Heart left ventricle (tissue), 16 donors: Measurements from ENCODE around the gene ITGB8. TPM values are rescaled to one million over a fixed set of nuclear protein-coding genes. Genes with fewer than 3 reads are reported as not detected.
A peak's percentile ranks its signal among the peaks of the same experiment; 100 is the strongest.

Experiments used
- ATAC-seq, 4 donors: fragments of 200-7000 bp; cut with Tn5 transposase; one replicate each; pipeline ENCODE4 v1.9.1; 2020 to 2022; ENCODE audit warnings: moderate library complexity in 4 of 4, mild to moderate bottlenecking in 3 of 4, moderate number of reproducible peaks in 1 of 4
- DNase-seq, 5 donors: peaks; one replicate each; pipeline ENCODE4 v3.0.0-alpha.2; 2020
- H3K27ac ChIP-seq, 12 donors: fragments of 200-600 bp; sonication (generic) in 4 of 12; one replicate each; pipeline versions ENCODE4 v1.5.0 to v1.8.0; 2016 to 2022; ENCODE audit warnings: mild to moderate bottlenecking in 2 of 12
- H3K27me3 ChIP-seq, 9 donors: fragments of 200-600 bp; sonication (generic) in 2 of 9; one replicate each; pipeline versions ENCODE4 v1.5.1 to v1.8.0; 2016 to 2022; ENCODE audit warnings: mild to moderate bottlenecking in 3 of 9
- H3K36me3 ChIP-seq, 9 donors: fragments of 200-600 bp; sonication (generic) in 2 of 9; one replicate each; pipeline versions ENCODE4 v1.5.0 to v1.8.0; 2018 to 2022; ENCODE audit warnings: mild to moderate bottlenecking in 2 of 9
- H3K4me1 ChIP-seq, 12 donors: fragments of 200-600 bp; sonication (generic) in 4 of 12; one replicate each; pipeline versions ENCODE4 v1.5.0 to v1.8.0; 2016 to 2022; ENCODE audit warnings: mild to moderate bottlenecking in 3 of 12
- H3K4me3 ChIP-seq, 12 donors: fragments of 200-600 bp; sonication (generic) in 4 of 12; one replicate each; pipeline versions ENCODE4 v1.5.0 to v1.8.0; 2017 to 2022; ENCODE audit warnings: mild to moderate bottlenecking in 9 of 12, moderate library complexity in 4 of 12
- H3K9me3 ChIP-seq, 12 donors: fragments of 200-600 bp; sonication (generic) in 4 of 12; one replicate each; pipeline versions ENCODE4 v1.5.0 to v1.8.0; 2016 to 2022; ENCODE audit warnings: mild to moderate bottlenecking in 1 of 12
- CTCF ChIP-seq, 12 donors: fragments of 200-600 bp; sonication (generic) in 4 of 12; IDR thresholded peaks; one replicate each; pipeline versions ENCODE4 v1.5.0 to v1.8.0; 2018 to 2022; ENCODE audit warnings: antibody characterized with exemption in 12 of 12, mild to moderate bottlenecking in 5 of 12
- POLR2A ChIP-seq, 2 donors: fragments of 450-650 bp; IDR thresholded peaks; one replicate each; pipeline ENCODE4 v1.6.1; 2017; ENCODE audit warnings: antibody characterized with exemption in 2 of 2, mild to moderate bottlenecking in 2 of 2, moderate library complexity in 2 of 2
- WGBS, 4 donors: extraction: QIAGEN DNeasy Blood & Tissue Kit in 2 of 4; methylation state at CpG; one replicate each; pipeline versions ENCODE4 v1.1.5 to v1.1.7; 2013 to 2018; 5-methylcytosine and 5-hydroxymethylcytosine counted together
- intact Hi-C, 10 donors: fragments of 100-400 bp; cut with DNase I; formaldehyde crosslinking; loops; one replicate each; pipeline versions ENCODE4 v1.11.1 to v1.14.2; 2022
- polyA plus RNA-seq, 2 donors: library from polyadenylated mRNA; stranded (reverse); fragments of 200-250 nt; gene quantifications; one replicate each; pipeline ENCODE4 v1.2.3, GENCODE V29; 2013
- total RNA-seq, 9 donors: library from RNA; depleted of rRNA in 2 of 9; stranded (reverse); fragments of >200 nt in 2 of 9; fragmentation: NEBNext Ultra II Directional in 3 of 9; extraction: Animal tissue kit (Norgen Biotek cat#: 25700) in 3 of 9; gene quantifications; one replicate each; pipeline versions ENCODE4 v1.1.0 to v1.2.4, GENCODE V29; 2016 to 2023
- donor health status: ischemic (EF 13 %, LVEDD 7.1; RV severe dilation, severe dysfunction).
- donor health status: healthy with polysubstance abuse.
- donor health status: DM: no; HTN: yes; CAD: no.
- donor health status: DM: no; HTN: no; CAD: no.
- donor health status: ischemic (EF 25% LVEDD 6.9; RV normal size, moderate dysfunction).
- donor health status: ischemic (EF 25% LVEDD 5.7; RV mildly dilated, moderate dysfunction).
- donor health status: healthy.
- donor health status: DM: yes; HTN: yes; CAD: no.
- donor health status: ischemic (EF 35%, LVEDD 5.7; RV mildly dilated, moderate dysfunction).
- donor health status: nonischemic (EF 11% LVEDD 7.7; RV severe dilation, severe dysfunction).
- donor health status: DM: yes; HTN: yes; CAD: no.
- donor health status: PGD.
- donor health status: ischemic (EF 29% LVEDD 5.4; RV normal size, mild dysfunction).
- donor health status: nonischemic (EF 23%, LVEDD 6.1; RV moderate dilation, normal function).

The ITGB8 gene
- total and polyA plus RNA-seq, 11 donors: 0.61 to 16.0 (median 2.1) TPM

GRCh38 chr7:20441346-20441745 lies 110.6 kb downstream of the ITGB8 start:
- intact Hi-C loops: no loop called here
- DNase-seq (no peak), ATAC-seq (no peak)
- 70 to 82% (median 77%) methylated on average over 4 of the region's 4 CpGs for WGBS, 4 donors
- Histone ChIP-seq H3K9me3 (peaks cover 0 to 14% (median 0%) of the 10 kb centered on the region in 12 donors), H3K27me3 (peaks cover 0 to 3% (median 0%) of the 10 kb centered on the region in 9 donors), H3K36me3 (no peaks in the 10 kb centered on the region), H3K4me1 (peaks cover 0 to 8% (median 0%) of the 10 kb centered on the region in 12 donors), H3K27ac (no peak overlapping the region), H3K4me3 (no peak overlapping the region)
- TF ChIP-seq POLR2A (IDR thresholded peaks at IDR 0.05) (no peak), CTCF (IDR thresholded peaks at IDR 0.05) (no peak)

- intact Hi-C loops: no loop called here
- DNase-seq (no peak), ATAC-seq (no peak)
Measured at GRCh38 chr7:20441991-20442441, 111.3 kb downstream of the ITGB8 start.

GRCh38 chr7:20442951-20443350 lies 112.3 kb downstream of the ITGB8 start:
- TF ChIP-seq CTCF (IDR thresholded peaks at IDR 0.05) (no peak), POLR2A (IDR thresholded peaks at IDR 0.05) (no peak)
- intact Hi-C loops: no loop called here

More at GRCh38 chr7:20441991-20442441, 111.3 kb downstream of the ITGB8 start:
- Histone ChIP-seq H3K27me3 (peaks cover 0 to 3% (median 0%) of the 10 kb centered on the region in 9 donors), H3K4me1 (peaks cover 0 to 8% (median 0%) of the 10 kb centered on the region in 12 donors), H3K4me3 (no peak overlapping the region), H3K9me3 (peaks cover 0 to 14% (median 0%) of the 10 kb centered on the region in 12 donors), H3K36me3 (no peaks in the 10 kb centered on the region), H3K27ac (no peak overlapping the region)
- 72 to 90% (median 80%) methylated on average over 3 of the region's 3 CpGs for WGBS, 4 donors
- TF ChIP-seq POLR2A (IDR thresholded peaks at IDR 0.05) (no peak), CTCF (IDR thresholded peaks at IDR 0.05) (no peak)

GRCh38 chr7:20444030-20444800 lies 113.5 kb downstream of the ITGB8 start:
- Histone ChIP-seq H3K27ac (no peak overlapping the region), H3K36me3 (no peaks in the 10 kb centered on the region), H3K4me3 (no peak overlapping the region), H3K27me3 (peaks cover 0 to 3% (median 0%) of the 10 kb centered on the region in 9 donors), H3K9me3 (peaks cover 0 to 14% (median 0%) of the 10 kb centered on the region in 12 donors), H3K4me1 (no peaks in the 10 kb centered on the region)
- no peak for TF ChIP-seq CTCF (IDR thresholded peaks at IDR 0.05)
- no peak for TF ChIP-seq POLR2A (IDR thresholded peaks at IDR 0.05)
- intact Hi-C loops: no loop called here
- ATAC-seq: no peak
- DNase-seq: no peak
- WGBS, 4 donors: 54 to 78% (median 66%) methylated on average over 2 of the region's 2 CpGs

More at GRCh38 chr7:20442951-20443350, 112.3 kb downstream of the ITGB8 start:
- no peak overlapping the region for H3K4me3 ChIP-seq
- ATAC-seq (no peak), DNase-seq (peak in 1 of 5 donors; percentile 24)
- H3K9me3 ChIP-seq: peaks cover 0 to 14% (median 0%) of the 10 kb centered on the region in 12 donors
- 65 to 76% (median 68%) methylated on average over 8 of the region's 8 CpGs for WGBS, 4 donors
- H3K36me3 ChIP-seq: no peaks in the 10 kb centered on the region
- H3K4me1 ChIP-seq: peaks cover 0 to 6% (median 0%) of the 10 kb centered on the region in 12 donors
- H3K27me3 ChIP-seq: peaks cover 0 to 3% (median 0%) of the 10 kb centered on the region in 9 donors
- no peak overlapping the region for H3K27ac ChIP-seq
